HepG2 (cell line): ENCODE measurements around the gene SBNO2. TPM values are rescaled to one million over a fixed set of nuclear protein-coding genes. Genes with fewer than 3 reads are reported as not detected.

Source experiments
- ATAC-seq: fragments of 200-7000 bp; cut with Tn5 transposase; 3 replicates; pipeline ENCODE4 v1.9.1; 2020; ENCODE audit warnings: mild to moderate bottlenecking, moderate library complexity
- BruUV-seq: library from RNA; stranded (reverse); fragments of 400-500 nt; replicated peaks from 2 replicates; lab custom pipeline; 2021; lab: Mats Ljungman, UMichigan
- CTCF ChIA-PET: fragments of 300-600 bp; formaldehyde crosslinking; extraction: SDS; loops from one replicate; lab custom pipeline; 2021; ENCODE audit warnings: low total read pairs, inconsistent platforms, low intra/inter-chr PET ratio; lab: Yijun Ruan, JAX
- POLR2A ChIA-PET: fragments of 350-600 bp; sonication (Branson Sonifier 250); formaldehyde crosslinking; loops from one replicate; lab custom pipeline; 2020; ENCODE audit warnings: antibody characterized with exemption, inconsistent platforms; lab: Yijun Ruan, JAX
- DNase-seq: peaks from one replicate; pipeline ENCODE4 v3.0.0-alpha.2; 2015; ENCODE audit warnings: low spot score
- FAIRE-seq: peaks from 3 replicates; lab custom pipeline; 2011; peaks lifted over from hg19 to GRCh38; lab: Jason Lieb, UNC
- H2AFZ ChIP-seq: one replicate; pipeline ENCODE4 v1.6.1; 2011; ENCODE audit warnings: low read length, inconsistent platforms
- H3K27ac ChIP-seq: fragments of 300-600 bp; 3 replicates; pipeline ENCODE4 v1.8.0; 2011; ENCODE audit warnings: mixed run types, mild to moderate bottlenecking, mixed read lengths, low read length, inconsistent platforms; ENCODE audit not compliant: insufficient read depth; ENCODE audit errors: extremely low read length
- H3K27me3 ChIP-seq, 2 experiments: fragments of 200-600 bp in 1 of 2; 2 replicates in 1 of 2; 3 replicates in 1 of 2; pipeline versions ENCODE4 v1.6.0 to v1.8.0; 2011; ENCODE audit warnings: low read length in 2 of 2, mild to moderate bottlenecking in 2 of 2, moderate library complexity in 2 of 2, inconsistent platforms in 1 of 2; ENCODE audit not compliant: insufficient read depth in 2 of 2, control insufficient read depth in 1 of 2
- H3K36me3 ChIP-seq, 2 experiments: fragments of 200-600 bp in 1 of 2; replicated peaks in 1 of 2; 2 replicates in 1 of 2; 3 replicates in 1 of 2; pipeline versions ENCODE4 v1.5.1 to v1.8.0; 2011; ENCODE audit warnings: low read length in 2 of 2, inconsistent platforms in 1 of 2; ENCODE audit not compliant: insufficient read depth in 2 of 2, control insufficient read depth in 1 of 2
- H3K4me1 ChIP-seq: 2 replicates; pipeline ENCODE4 v1.5.1; 2012; ENCODE audit warnings: low read length, inconsistent platforms; ENCODE audit not compliant: insufficient read depth
- H3K4me2 ChIP-seq: 2 replicates; pipeline ENCODE4 v1.6.0; 2011; ENCODE audit warnings: low read depth, low read length, inconsistent platforms
- H3K4me3 ChIP-seq, 3 experiments: fragments of 200-600 bp in 1 of 3; sonication (generic), shearing (Covaris generic) in 1 of 3; replicated peaks in 1 of 3; 2 replicates each; pipeline ENCODE4 v1.5.1; 2011 to 2016; ENCODE audit warnings: low read length in 3 of 3, inconsistent platforms in 2 of 3, low read depth in 2 of 3, mild to moderate bottlenecking in 2 of 3, control low read depth in 1 of 3, mixed read lengths in 1 of 3; ENCODE audit not compliant: insufficient read depth in 1 of 3
- H3K79me2 ChIP-seq: one replicate; pipeline ENCODE4 v1.6.1; 2011; ENCODE audit warnings: low read length, inconsistent platforms; ENCODE audit not compliant: insufficient read depth
- H3K9ac ChIP-seq: 2 replicates; pipeline ENCODE4 v1.6.0; 2011; ENCODE audit warnings: mild to moderate bottlenecking, low read depth, low read length, inconsistent platforms; ENCODE audit not compliant: insufficient read depth
- H3K9me3 ChIP-seq: 2 replicates; pipeline ENCODE4 v1.5.1; 2012; ENCODE audit warnings: mild to moderate bottlenecking, low read length
- H4K20me1 ChIP-seq: 2 replicates; pipeline ENCODE4 v1.6.0; 2011; ENCODE audit warnings: inconsistent platforms, mild to moderate bottlenecking, low read length, moderate library complexity; ENCODE audit not compliant: insufficient read depth
- CAMTA2 ChIP-seq: sonication (generic); formaldehyde crosslinking; IDR thresholded peaks from 2 replicates; pipeline ENCODE4 v1.4.0; 2020; ENCODE audit warnings: mild to moderate bottlenecking, missing genetic modification reagents, borderline replicate concordance
- GABPB1 ChIP-seq: IDR thresholded peaks from 2 replicates; pipeline ENCODE4 v1.6.1; 2016; ENCODE audit warnings: mild to moderate bottlenecking, missing genetic modification reagents, moderate library complexity, missing compliant biosample characterization
- GATA4 ChIP-seq: sonication (generic); IDR thresholded peaks from 2 replicates; pipeline ENCODE4 v1.6.1; 2016; ENCODE audit warnings: antibody characterized with exemption, low read depth, borderline replicate concordance
- HOXA3 ChIP-seq: sonication (generic); formaldehyde crosslinking; IDR thresholded peaks from 2 replicates; pipeline ENCODE4 v1.5.0; 2020; ENCODE audit warnings: missing genetic modification reagents
- KDM5B ChIP-seq: sonication (generic); formaldehyde crosslinking; IDR thresholded peaks from 2 replicates; pipeline ENCODE4 v1.4.0; 2020; ENCODE audit warnings: missing genetic modification reagents, mild to moderate bottlenecking, borderline replicate concordance
- MED1 ChIP-seq: sonication (generic); formaldehyde crosslinking; IDR thresholded peaks from 2 replicates; pipeline ENCODE4 v1.4.0; 2020; ENCODE audit warnings: missing genetic modification reagents
- MXD4 ChIP-seq: IDR thresholded peaks from 2 replicates; pipeline ENCODE4 v1.6.1; 2016; ENCODE audit warnings: mild to moderate bottlenecking, missing biosample characterization, missing genetic modification reagents
- NFATC3 ChIP-seq: sonication (generic); formaldehyde crosslinking; IDR thresholded peaks from 2 replicates; pipeline ENCODE4 v1.5.1; 2020; ENCODE audit warnings: mild to moderate bottlenecking, missing genetic modification reagents
- POLR2AphosphoS5 ChIP-seq: IDR thresholded peaks from 2 replicates; pipeline ENCODE4 v1.6.1; 2012; ENCODE audit warnings: low read depth, low read length
- REL ChIP-seq: sonication (generic); formaldehyde crosslinking; conservative IDR thresholded peaks from 2 replicates; pipeline ENCODE4 v1.8.0; 2022; ENCODE audit warnings: mild to moderate bottlenecking, missing genetic modification reagents, moderate library complexity
- SMAD3 ChIP-seq: sonication (generic); formaldehyde crosslinking; IDR thresholded peaks from 2 replicates; pipeline ENCODE4 v1.4.0; 2020; ENCODE audit warnings: missing genetic modification reagents
- TFAP4 ChIP-seq: sonication (generic); IDR thresholded peaks from 2 replicates; pipeline ENCODE4 v1.6.1; 2016; ENCODE audit warnings: low read depth, borderline replicate concordance
- TOE1 ChIP-seq: sonication (generic); formaldehyde crosslinking; IDR thresholded peaks from 2 replicates; pipeline ENCODE4 v1.4.0; 2020; ENCODE audit warnings: mild to moderate bottlenecking, missing genetic modification reagents
- YY1 ChIP-seq: IDR thresholded peaks from 2 replicates; pipeline ENCODE4 v1.6.1; 2011; ENCODE audit warnings: low read length, low read depth, moderate library complexity, mild to moderate bottlenecking; ENCODE audit not compliant: insufficient read depth, insufficient replicate concordance
- ZFY ChIP-seq: sonication (generic); formaldehyde crosslinking; IDR thresholded peaks from 2 replicates; pipeline ENCODE4 v1.4.0; 2020; ENCODE audit warnings: missing genetic modification reagents
- ZNF329 ChIP-seq: sonication (generic); formaldehyde crosslinking; IDR thresholded peaks from 2 replicates; pipeline ENCODE4 v1.9.0; 2021; ENCODE audit warnings: low read depth, mild to moderate bottlenecking, missing genetic modification reagents
- ZNF335 ChIP-seq: sonication (generic); formaldehyde crosslinking; IDR thresholded peaks from 2 replicates; pipeline ENCODE4 v1.4.0; 2020; ENCODE audit warnings: missing genetic modification reagents
- ZNF577 ChIP-seq: sonication (generic); formaldehyde crosslinking; IDR thresholded peaks from 2 replicates; pipeline ENCODE4 v1.4.0; 2020; ENCODE audit warnings: mild to moderate bottlenecking, low read depth, missing genetic modification reagents, borderline replicate concordance
- ZNF703 ChIP-seq: sonication (generic); formaldehyde crosslinking; IDR thresholded peaks from 2 replicates; pipeline ENCODE4 v1.5.1; 2020; ENCODE audit warnings: missing genetic modification reagents, mild to moderate bottlenecking, moderate library complexity, borderline replicate concordance
- ZNF772 ChIP-seq: sonication (generic); formaldehyde crosslinking; IDR thresholded peaks from 2 replicates; pipeline ENCODE4 v1.5.0; 2020; ENCODE audit warnings: mild to moderate bottlenecking, missing genetic modification reagents
- ZNF777 ChIP-seq: sonication (generic); formaldehyde crosslinking; IDR thresholded peaks from 2 replicates; pipeline ENCODE4 v1.4.0; 2020; ENCODE audit warnings: missing genetic modification reagents
- ZNF788 ChIP-seq: sonication (generic); formaldehyde crosslinking; IDR thresholded peaks from 2 replicates; pipeline ENCODE4 v1.5.0; 2020; ENCODE audit warnings: mild to moderate bottlenecking, missing genetic modification reagents, borderline replicate concordance
- WGBS: methylation state at CpG from one replicate; pipeline ENCODE4 v1.1.6; 2017; ENCODE audit warnings: low lambda C conversion rate; 5-methylcytosine and 5-hydroxymethylcytosine counted together
- in situ Hi-C: cut with HindIII; loops from 2 replicates; pipeline ENCODE4 v1.10.0; 2017; ENCODE audit warnings: low pct_unique_long_range_greater_than_20kb; ENCODE audit not compliant: extremely low pct_ligation_motif_present
- intact Hi-C: fragments of 100-400 bp; cut with micrococcal nuclease; formaldehyde crosslinking; loops from one replicate; pipeline ENCODE4 v1.10.0; 2022; ENCODE audit not compliant: unreplicated experiment
- polyA plus RNA-seq, 8 experiments: library from polyadenylated mRNA; depleted of rRNA in 3 of 8; stranded (reverse) in 7 of 8; unstranded in 1 of 8; fragments of >200 nt; fragmentation: Illumina TruSeq in 4 of 8; extraction: Trizol in 4 of 8; gene quantifications; 2 replicates each; pipeline versions ENCODE4 v1.2.1 to v1.2.3, GENCODE V29; 2011 to 2016; ENCODE audit warnings: low read depth in 4 of 8, missing spikeins in 1 of 8, mixed read lengths in 1 of 8; ENCODE audit not compliant: insufficient read depth in 1 of 8
- total RNA-seq, 5 experiments: library from RNA; depleted of rRNA; stranded (reverse); fragments of >200 nt; fragmentation: Illumina TruSeq; extraction: Trizol; gene quantifications; 2 replicates each; pipeline ENCODE4 v1.2.3, GENCODE V29; 2016; ENCODE audit warnings: low read depth in 1 of 5
- TF ChIP-seq, protein P1 (sequence below): sonication (generic); formaldehyde crosslinking; IDR thresholded peaks from 2 replicates; pipeline ENCODE4 v1.5.1; 2020; ENCODE audit warnings: mild to moderate bottlenecking, missing genetic modification reagents, borderline replicate concordance

The SBNO2 gene
- total and polyA plus RNA-seq, 2 of the 13 experiments (the other 11 are each of a cell fraction or from before 2014, with no cell fraction given) = 8.6 to 10.4 TPM

GRCh38 chr19:1067341-1067957, 106.6 kb downstream of the SBNO2 start (continued):
- TF ChIP-seq KDM5B (CRISPR knock-in tag) (peak; percentile 9; the same call in 1 of the 2 replicates), ZNF772 (no peak), ZNF777 (0 out of 2 replicates have a peak, but pooled peaks have one; percentile 16), ZNF788 (0 out of 2 replicates have a peak, but pooled peaks have one; percentile 9), ZNF329 (no peak)
- TF ChIP-seq, protein P1, sequence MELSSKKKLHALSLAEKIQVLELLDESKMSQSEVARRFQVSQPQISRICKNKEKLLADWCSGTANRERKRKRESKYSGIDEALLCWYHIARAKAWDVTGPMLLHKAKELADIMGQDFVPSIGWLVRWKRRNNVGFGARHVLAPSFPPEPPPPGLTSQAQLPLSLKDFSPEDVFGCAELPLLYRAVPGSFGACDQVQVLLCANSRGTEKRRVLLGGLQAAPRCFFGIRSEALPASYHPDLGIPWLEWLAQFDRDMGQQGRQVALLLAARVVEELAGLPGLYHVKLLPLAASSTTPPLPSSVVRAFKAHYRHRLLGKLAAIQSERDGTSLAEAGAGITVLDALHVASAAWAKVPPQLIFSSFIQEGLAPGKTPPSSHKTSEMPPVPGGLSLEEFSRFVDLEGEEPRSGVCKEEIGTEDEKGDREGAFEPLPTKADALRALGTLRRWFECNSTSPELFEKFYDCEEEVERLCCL = no peak

DNA sequence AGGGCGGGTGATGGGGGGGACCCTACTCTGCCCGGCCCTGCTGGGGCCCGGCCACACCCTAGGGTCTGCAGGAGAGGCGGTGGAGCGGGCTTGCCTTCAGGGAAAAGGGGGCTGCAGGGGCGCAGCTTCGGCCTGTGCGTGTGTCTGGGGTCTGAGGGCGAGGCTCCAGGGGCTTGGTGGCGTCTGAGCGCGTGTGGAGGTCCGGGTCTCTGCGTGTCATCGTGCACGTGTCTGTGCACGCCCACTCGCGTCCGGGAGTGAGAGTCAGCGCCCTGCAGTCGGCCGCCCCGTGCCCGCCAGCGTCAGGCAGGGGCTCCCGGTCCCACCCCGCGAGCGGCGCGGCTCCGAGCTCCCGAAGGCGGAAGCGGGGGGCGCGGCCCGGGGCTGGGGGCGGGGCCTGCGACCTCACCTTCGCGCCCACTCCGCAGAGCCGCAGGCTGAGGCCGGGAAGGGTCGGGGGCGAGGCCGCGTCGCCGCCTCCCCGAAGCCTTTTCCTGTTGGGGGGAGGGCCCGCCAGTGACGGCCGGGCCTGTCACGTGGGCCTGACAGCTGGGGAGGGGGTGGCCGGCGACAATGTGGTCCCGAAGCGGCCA, 107.2 kb downstream of the SBNO2 start, which contains the start of gene ARHGAP45:
Gene ARHGAP45 (plus strand): TSS at position 420 of the 593 bp plus-strand sequence. CDS start 239 bp downstream, outside the sequence.
- no peak within 1 kb of the TSS for H2AFZ ChIP-seq
- BruUV-seq = no TSS peak
- no peaks in the 10 kb centered on the region for H4K20me1 ChIP-seq
- no peaks in the 10 kb centered on the region for H3K27me3 ChIP-seq
- no peaks in the 10 kb centered on the region for H3K9me3 ChIP-seq
- in situ Hi-C loops = loop anchor here (5.0 kb wide), 1 partner anchor 35 kb away; the partner anchor contains the start of gene GPX4
- ChIA-PET CTCF (no interaction called here), POLR2A (interaction anchor here (0.6 to 2.7 kb wide), 14 partner anchors 9 to 202 kb away, joined by 3 to 9 read pairs (median 4); partner anchors contain the start of genes CIRBP, CNN2, GPX4 and RNU6-2)
- DNase-seq = no peak
- peak within 1 kb of the TSS; percentile 71 to 78 (median 77) for H3K4me3 ChIP-seq
- intact Hi-C loops = no loop called here
- H3K79me2 ChIP-seq = no peaks in the 10 kb centered on the region
- peak within 1 kb of the TSS; percentile 54; the same call in 1 of the 2 replicates for H3K9ac ChIP-seq
- H3K4me2 ChIP-seq = peak within 1 kb of the TSS; percentile 86
- 0% methylated on average over 3 of the region's 61 CpGs for WGBS
- peak; percentile 30 for ATAC-seq
- no peak within 1 kb of the TSS for H3K27ac ChIP-seq
- H3K4me1 ChIP-seq = peaks cover 37% of the 10 kb centered on the region
- no peak for FAIRE-seq
- H3K36me3 ChIP-seq = no peaks in the 10 kb centered on the region
- peak; percentile 67; the same call in 1 of the 2 replicates for TF ChIP-seq TFAP4
- no peak for TF ChIP-seq ZNF577 (CRISPR knock-in tag)
- TF ChIP-seq GATA4 = no peak
- TF ChIP-seq GABPB1 = no peak; the same call in 1 of the 2 replicates
- TF ChIP-seq ZNF703 = no peak
- no peak for TF ChIP-seq HOXA3 (CRISPR knock-in tag)
- TF ChIP-seq SMAD3 (CRISPR knock-in tag) = no peak
- TF ChIP-seq ZFY = no peak
- no peak for TF ChIP-seq TOE1 (CRISPR knock-in tag)
- TF ChIP-seq MED1 (CRISPR knock-in tag) = 0 out of 2 replicates have a peak, but pooled peaks have one; percentile 17
- peak; percentile 50; the same call in 1 of the 2 replicates for TF ChIP-seq MXD4 (CRISPR knock-in tag)
- TF ChIP-seq REL (CRISPR knock-in tag) = no peak
- TF ChIP-seq CAMTA2 (CRISPR knock-in tag) = no peak
- TF ChIP-seq NFATC3 (CRISPR knock-in tag) = no peak
- no peak for TF ChIP-seq YY1
- no peak; the same call in 1 of the 2 replicates for TF ChIP-seq ZNF335 (CRISPR knock-in tag)
- TF ChIP-seq POLR2AphosphoS5 = no peak
